ENCODE results near the gene CFAP58.
"Not testable (repeated sequence)": the region's sequence is repeated elsewhere in the genome, so short reads cannot be mapped to it uniquely, and the experiment has no call there.

Gene CFAP58

GRCh38 chr10:104456802-104457542 is 103.3 kb downstream of the CFAP58 start:
- ChIA-PET CTCF (no interaction called here), POLR2A (no interaction called here)
- no peak for TF ChIP-seq CTCF (IDR thresholded peaks at IDR 0.05; ENCODE audit: insufficient read depth, low read length, missing control alignments)
- no peak overlapping the region for H3K4me3 ChIP-seq (ENCODE audit: low read depth, low read length)
- no peak for DNase-seq (ENCODE audit: low read depth, low spot score)

- CTCF ChIA-PET = no interaction called here
- no peak overlapping the region for H3K4me3 ChIP-seq (ENCODE audit: low read depth, low read length)
- no peak for TF ChIP-seq CTCF (IDR thresholded peaks at IDR 0.05; ENCODE audit: insufficient read depth, low read length, missing control alignments)
- POLR2A ChIA-PET = no interaction called here
- DNase-seq (ENCODE audit: low read depth, low spot score) = no peak
These were observed 103.9 kb downstream of the CFAP58 start for GRCh38 chr10:104457543-104457828.

GRCh38 chr10:104465575-104465974 is 111.9 kb downstream of the CFAP58 start:
- POLR2A ChIA-PET; H3K4me3 ChIP-seq (ENCODE audit: low read depth, low read length); CTCF ChIA-PET; DNase-seq (ENCODE audit: low read depth, low spot score): not testable (repeated sequence)

GRCh38 chr10:104468818-104469217 is 115.2 kb downstream of the CFAP58 start:
- POLR2A ChIA-PET; CTCF ChIA-PET; H3K4me3 ChIP-seq (ENCODE audit: low read depth, low read length); DNase-seq (ENCODE audit: low read depth, low spot score): not testable (repeated sequence)

- POLR2A ChIA-PET = no interaction called here
- no peak for TF ChIP-seq CTCF (IDR thresholded peaks at IDR 0.05; ENCODE audit: insufficient read depth, low read length, missing control alignments)
- DNase-seq (ENCODE audit: low read depth, low spot score) = peak; percentile 12
These were observed 118.9 kb downstream of the CFAP58 start for GRCh38 chr10:104472505-104472904.

GRCh38 chr10:104472957-104473745 is 119.5 kb downstream of the CFAP58 start:
- DNase-seq (ENCODE audit: low read depth, low spot score) = peak; percentile 50
- ChIA-PET CTCF (no interaction called here), POLR2A (no interaction called here)
- H3K4me3 ChIP-seq (ENCODE audit: low read depth, low read length) = no peak overlapping the region
- TF ChIP-seq CTCF (IDR thresholded peaks at IDR 0.05; ENCODE audit: insufficient read depth, low read length, missing control alignments) = no peak

More at GRCh38 chr10:104472505-104472904, 118.9 kb downstream of the CFAP58 start:
- no peak overlapping the region for H3K4me3 ChIP-seq (ENCODE audit: low read depth, low read length)
- CTCF ChIA-PET = no interaction called here

GRCh38 chr10:104478380-104478779 is 124.7 kb downstream of the CFAP58 start:
- TF ChIP-seq CTCF (IDR thresholded peaks at IDR 0.05; ENCODE audit: insufficient read depth, low read length, missing control alignments) = no peak
- no peak for DNase-seq (ENCODE audit: low read depth, low spot score)
- no peak overlapping the region for H3K4me3 ChIP-seq (ENCODE audit: low read depth, low read length)
- CTCF ChIA-PET = no interaction called here
- POLR2A ChIA-PET = no interaction called here
